Measurements from ENCODE around the gene TMEM164.

TMEM164 gene

GRCh38 chrX:110042496-110042895 lies 39.6 kb downstream of the TMEM164 start:
- no peak for DNase-seq

- no peak for DNase-seq
Observed at GRCh38 chrX:110043506-110043905, 40.6 kb downstream of the TMEM164 start.

DNA sequence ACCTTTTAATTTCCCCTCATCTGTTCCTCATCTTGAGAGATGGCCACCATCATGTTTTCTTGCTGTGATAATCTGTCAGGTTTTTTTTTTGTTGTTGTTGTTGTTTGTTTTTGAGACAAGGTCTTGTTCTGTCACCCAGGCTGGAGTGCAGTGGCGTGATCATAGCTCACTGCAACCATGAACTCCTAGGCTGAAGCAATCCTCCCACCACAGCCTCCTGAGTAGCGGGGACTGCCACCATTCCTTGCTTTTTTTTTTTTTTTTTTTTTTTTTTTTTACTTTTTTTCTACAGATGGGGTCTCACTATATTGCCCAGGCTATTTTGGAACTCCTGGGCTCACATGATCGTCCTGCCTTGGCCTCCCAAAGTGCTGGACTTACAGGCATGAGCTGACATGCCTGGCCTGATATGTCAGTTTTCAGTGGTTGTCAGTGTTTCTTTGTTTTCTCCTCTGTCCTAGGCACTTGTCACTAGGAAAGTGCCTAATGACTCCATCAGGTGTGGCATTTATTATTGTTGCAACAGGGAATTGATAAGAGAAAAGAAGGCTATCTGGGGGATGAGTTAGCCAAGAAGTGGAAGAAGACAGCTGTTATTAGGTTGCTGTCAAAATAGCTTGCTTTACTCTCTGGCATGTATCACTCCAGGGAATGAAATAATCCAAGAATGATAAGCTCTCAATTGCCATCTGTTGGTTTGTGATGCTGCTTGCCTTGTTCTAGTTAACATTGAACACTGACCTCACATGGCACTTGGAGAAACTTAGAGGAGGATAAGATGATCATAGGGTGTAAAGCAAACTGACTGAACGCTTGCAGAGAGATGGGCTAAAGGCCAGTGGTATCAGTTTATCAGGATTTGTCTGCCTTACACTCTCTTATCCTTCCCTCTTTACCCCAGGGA lies 41.7 kb downstream of the TMEM164 start:
- no peak for DNase-seq

- no peak for DNase-seq
Observed at GRCh38 chrX:110045421-110045820, 42.5 kb downstream of the TMEM164 start.

DNA sequence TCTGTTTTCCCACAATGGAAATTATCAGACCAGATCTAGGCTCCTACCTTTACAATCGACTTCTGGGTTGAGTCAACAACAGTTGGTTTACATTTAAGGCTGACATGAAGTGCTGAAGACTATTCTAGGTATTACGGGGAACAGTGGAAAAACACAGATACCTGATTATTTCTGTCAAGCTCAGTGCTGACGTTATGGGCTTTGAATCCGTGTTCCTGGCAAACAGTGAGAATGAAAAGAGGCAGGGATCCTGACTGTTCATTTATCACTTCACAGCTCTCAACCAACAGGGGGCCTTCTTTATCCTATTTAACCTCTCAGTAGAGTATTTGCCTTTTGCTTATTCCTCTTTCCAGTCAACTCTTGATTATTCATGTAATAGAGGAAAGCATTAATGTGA lies 43.1 kb downstream of the TMEM164 start:
- DNase-seq: no peak

DNA sequence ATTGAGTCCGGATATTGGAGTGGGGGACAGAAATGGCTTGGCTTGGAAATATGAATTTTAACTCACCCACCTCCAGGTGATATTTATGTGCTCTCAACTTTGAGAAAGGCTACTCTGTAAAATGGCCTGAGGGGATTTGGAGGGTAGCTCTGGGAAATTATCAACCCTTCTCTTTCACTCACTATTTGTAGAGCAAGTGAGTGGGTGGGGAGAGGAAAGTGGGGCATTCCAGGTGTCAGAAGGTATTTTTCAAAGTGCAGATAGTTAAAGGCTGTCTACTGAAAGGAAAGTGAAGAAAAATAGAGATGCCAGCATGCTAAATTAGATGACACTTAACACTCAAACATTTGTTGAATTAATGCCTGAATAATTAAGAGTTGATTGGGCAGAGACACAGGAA lies 44.1 kb downstream of the TMEM164 start:
- no peak for DNase-seq

DNA sequence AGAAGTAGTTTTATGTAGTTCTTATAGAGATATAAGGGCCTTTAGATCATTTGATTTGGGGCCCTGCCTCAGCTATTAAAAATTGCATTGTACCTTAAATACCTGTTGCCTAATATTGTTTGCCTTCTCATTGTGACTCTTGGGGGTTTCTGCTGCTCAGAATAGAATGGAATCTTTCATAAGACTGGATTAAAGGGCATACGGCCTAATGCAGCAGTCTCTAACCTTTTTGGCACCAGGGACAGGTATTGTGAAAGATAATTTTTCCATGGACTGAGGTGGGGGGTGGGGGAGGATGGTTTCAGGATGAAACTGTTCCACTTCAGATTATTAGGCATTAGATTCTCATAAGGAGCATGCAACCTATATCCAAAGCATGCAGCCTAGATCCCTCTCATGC lies 46.2 kb downstream of the TMEM164 start:
- no peak for DNase-seq

GRCh38 chrX:110050386-110050785 lies 47.5 kb downstream of the TMEM164 start:
- DNase-seq: no peak

DNA sequence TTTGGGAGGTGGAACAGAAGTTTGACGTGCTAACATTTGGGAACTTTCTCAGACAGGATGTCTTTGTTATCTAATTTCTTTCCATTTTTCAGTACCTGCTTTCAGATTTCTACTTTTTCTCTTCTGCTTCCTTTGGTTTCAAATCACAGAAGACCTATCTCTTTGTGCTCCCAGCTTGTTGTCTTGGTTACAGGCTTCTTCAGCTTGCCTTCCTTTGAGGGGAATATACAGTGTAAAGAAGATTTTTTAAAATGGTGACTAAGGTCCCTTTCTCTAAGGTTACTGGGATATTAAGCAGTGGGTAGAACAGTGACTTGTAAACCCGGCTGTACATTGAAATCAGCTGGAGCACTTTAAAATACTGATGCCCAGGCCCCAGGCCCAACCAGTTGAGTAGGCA lies 48.0 kb downstream of the TMEM164 start:
- DNase-seq: no peak

- DNase-seq: no peak
Observed at GRCh38 chrX:110051559-110051958, 48.6 kb downstream of the TMEM164 start.

- no peak for DNase-seq
Observed at GRCh38 chrX:110052303-110052702, 49.4 kb downstream of the TMEM164 start.

DNA sequence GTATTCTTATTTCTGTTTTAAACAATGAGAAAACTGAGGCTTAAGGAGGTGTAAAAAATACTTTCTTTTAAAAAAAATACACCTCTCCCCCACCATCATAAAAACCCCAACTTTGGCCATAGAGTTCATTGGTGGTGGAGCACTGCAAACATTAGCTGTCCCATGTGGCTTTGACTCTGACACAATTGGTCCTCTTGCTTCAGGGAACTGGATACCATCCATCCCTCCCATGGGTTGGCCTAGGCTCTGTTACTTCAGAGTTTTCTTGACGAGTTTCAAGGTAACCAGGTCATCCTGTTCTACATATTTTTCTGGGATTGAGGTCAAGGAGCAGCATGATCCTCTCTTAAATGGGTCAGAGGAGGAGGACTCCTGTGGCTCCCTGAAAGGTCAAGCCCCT lies 50.5 kb downstream of the TMEM164 start:
- no peak for DNase-seq

DNA sequence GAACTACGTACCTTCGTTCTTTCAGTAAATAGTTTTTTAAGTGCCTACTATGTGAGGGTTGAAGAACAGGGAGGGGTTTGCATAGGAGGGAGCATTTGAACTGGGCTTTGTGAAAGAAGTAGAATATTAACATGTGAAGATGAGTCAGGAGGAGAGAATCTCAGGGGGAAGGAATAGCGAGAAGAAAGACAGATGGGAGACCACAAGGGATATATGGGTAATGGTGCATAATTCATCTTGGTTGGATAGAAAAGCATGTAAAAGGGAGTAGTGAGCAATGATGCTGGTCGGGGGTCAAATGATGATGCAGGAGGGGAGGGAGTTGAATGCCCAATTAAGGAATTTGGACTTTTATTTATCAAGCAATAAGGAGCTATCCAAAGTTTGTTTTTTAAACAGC lies 52.7 kb downstream of the TMEM164 start:
- no peak for DNase-seq

DNA sequence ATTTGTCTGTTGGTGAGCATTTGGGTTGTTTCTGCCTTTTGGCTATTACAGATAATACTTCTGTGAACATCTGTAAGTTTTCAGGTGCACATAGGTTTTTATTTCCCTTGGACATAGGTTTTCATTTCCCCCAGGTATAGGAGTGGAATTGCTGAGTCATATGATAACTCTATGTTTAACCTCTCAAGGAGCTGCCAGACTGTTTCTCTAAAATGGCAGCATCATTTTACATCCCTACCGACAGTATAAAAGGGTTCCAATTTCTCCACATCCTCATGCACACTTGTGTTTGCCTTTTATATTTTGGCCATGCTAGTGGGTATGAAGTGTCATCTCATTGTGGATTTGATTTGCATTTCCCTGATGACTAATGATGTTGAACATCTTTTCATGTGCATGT lies 53.5 kb downstream of the TMEM164 start:
- peak; percentile 42 for DNase-seq

GRCh38 chrX:110059410-110059809 lies 56.5 kb downstream of the TMEM164 start:
- DNase-seq: no peak

GRCh38 chrX:110060317-110060716 lies 57.4 kb downstream of the TMEM164 start:
- no peak for DNase-seq

DNA sequence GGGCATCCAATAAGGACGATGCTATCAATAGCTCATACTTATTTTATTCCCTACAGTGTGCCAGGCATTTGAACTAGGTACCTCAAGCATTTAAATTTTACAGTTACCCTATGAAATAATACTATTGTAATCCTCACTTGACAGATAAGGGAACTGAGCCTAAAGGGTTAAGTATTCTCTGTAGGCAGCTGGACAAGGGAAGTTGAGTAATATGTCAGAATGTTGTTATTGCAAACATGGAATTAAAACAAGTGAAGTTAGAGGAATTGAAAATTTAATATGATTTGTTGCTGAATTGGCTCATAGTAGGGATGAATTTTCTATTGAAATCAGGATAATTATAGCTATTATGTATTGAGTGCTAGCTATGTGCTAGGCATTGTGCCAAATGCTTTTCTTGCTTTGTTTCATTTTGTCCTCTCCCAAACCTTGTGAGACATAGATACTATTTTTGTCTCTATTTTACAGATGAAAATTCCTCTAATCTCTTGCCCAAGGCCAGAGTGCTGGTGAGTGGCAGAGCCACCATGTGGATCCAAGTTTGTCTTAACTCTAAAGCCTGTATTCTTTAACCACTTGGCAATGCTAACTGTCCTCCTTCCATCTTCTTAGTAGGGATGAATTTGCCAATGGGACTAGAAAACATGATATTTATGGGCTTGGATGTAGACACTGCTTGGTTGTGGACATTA lies 58.1 kb downstream of the TMEM164 start:
- DNase-seq: no peak

DNA sequence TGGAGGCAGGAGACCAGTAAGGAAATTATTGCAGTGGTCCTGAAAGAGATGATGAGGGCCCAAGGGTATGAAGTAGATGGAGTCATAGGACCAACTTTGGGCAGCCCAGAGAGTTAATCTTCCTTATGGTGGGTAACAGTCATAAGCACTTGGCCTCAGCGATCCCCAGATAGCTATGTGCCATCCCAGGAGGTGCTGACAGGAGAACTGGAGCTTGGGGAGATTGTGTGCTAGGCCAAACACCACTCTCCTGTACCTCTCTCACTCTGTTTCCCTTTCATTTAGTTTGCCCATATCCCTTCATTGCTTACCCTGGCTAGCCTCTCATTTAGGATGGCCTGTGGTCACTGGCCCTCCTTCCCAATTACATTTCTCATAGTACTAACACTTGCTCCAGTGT lies 60.0 kb downstream of the TMEM164 start:
- no peak for DNase-seq

DNA sequence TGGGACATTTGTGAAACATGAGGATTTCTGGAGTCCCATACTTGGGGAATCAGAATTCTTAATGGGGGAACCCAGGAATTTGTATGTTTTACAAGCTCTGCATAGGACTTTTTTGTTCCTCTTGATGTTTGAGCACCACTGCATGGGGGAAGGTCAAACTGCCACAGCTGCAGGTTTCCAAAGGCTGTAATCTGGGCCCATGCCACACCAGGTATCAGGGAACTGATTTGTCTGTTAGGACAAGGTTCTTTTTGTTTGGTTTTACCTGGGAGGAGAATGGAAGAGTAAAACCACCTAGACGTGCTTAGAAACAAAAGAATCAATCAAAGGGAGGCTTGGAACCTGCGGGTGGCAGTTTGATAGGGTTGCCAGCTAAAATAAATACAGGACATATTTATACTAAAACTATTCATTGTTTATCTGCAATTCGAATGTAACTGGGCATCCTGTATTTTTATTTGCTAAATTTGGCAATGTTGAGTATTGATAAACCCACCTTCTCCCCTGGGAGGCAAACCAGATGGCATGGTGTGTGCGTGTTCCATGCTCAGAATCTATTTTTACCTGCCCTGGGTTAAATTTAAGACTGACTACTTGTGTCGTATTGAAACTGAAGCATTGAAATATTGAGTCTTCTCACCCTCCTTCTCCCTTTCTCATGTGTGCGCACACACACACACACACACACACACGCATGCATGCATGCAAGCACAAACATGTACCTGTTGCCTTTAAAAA lies 63.7 kb downstream of the TMEM164 start:
- no peak for DNase-seq

DNA sequence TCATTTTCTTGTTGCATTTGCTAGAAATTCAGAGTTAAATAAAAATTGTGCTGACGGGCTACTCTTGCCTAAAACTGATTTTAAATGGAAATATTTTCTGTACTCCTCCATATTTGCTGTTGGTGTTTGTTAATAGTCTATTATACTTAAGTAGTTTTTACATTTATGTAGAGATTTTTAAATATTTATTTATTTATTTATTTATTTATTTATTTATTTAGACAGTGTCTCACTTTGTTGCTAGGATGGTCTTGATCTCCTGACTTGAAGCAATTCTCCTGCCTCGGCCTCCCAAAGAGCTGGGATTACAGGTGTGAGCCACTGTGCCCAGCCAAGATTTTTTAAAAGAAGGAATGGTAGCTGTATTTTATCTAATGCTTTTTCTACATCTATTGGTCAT lies 68.1 kb downstream of the TMEM164 start:
- no peak for DNase-seq

GRCh38 chrX:110081320-110081719 lies 78.4 kb downstream of the TMEM164 start:
- DNase-seq: no peak

DNA sequence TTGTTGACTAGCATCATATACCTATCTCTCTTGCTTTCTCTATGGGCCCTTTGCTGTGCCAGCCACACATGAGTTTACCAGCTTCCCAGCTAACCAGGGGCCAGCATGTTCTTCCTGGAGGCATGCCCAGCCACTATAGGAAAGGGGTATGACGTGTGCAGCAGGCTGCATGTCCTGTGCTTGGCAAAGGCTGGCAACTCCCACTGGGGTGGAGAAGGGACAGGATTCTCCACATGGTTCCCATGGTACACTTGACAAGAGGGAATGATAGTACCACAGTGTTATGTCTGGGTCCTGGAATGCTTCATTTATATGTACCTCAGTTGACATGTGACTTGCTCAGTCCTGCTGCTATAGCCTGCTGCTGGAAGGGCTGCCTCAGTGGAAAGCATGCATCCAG lies 78.8 kb downstream of the TMEM164 start:
- no peak for DNase-seq

- no peak for DNase-seq
Observed at GRCh38 chrX:110082161-110082560, 79.2 kb downstream of the TMEM164 start.

Measured in NCI-H526 treated with DMSO at 0.1 percent for 48 hours (cell line).